K562 (cell line): ENCODE data around the gene PRRC2C. TPM values are rescaled to one million over a fixed set of nuclear protein-coding genes. Genes with fewer than 3 reads are reported as not detected.

Experiments
- CHAMP1 ChIP-seq: fragments of 450-650 bp; IDR thresholded peaks from 2 replicates; pipeline ENCODE4 v1.6.1; 2016; ENCODE audit warnings: mild to moderate bottlenecking
- NKRF ChIP-seq: fragments of 450-650 bp; IDR thresholded peaks from 2 replicates; pipeline ENCODE4 v1.6.1; 2016; ENCODE audit warnings: borderline replicate concordance
- SOX6 ChIP-seq: fragments of 450-650 bp; IDR thresholded peaks from 2 replicates; pipeline ENCODE4 v1.6.1; 2014; ENCODE audit warnings: mild to moderate bottlenecking
- TRIM25 ChIP-seq: fragments of 450-650 bp; IDR thresholded peaks from 2 replicates; pipeline ENCODE4 v1.7.0; 2016; ENCODE audit warnings: borderline replicate concordance
- TRIM28 ChIP-seq: fragments of 450-650 bp; IDR thresholded peaks from 2 replicates; pipeline ENCODE4 v1.6.1; 2017
- XRCC3 ChIP-seq: fragments of 450-650 bp; IDR thresholded peaks from 2 replicates; pipeline ENCODE4 v1.6.1; 2017; ENCODE audit warnings: mild to moderate bottlenecking, moderate library complexity
- ZBTB2 ChIP-seq: fragments of 450-650 bp; IDR thresholded peaks from 2 replicates; pipeline ENCODE4 v1.6.1; 2016; ENCODE audit warnings: antibody characterized with exemption
- ZNF175 ChIP-seq: fragments of 200-800 bp; sonication (Bioruptor generic); IDR thresholded peaks from 2 replicates; pipeline ENCODE4 v1.6.1; 2016; ENCODE audit warnings: low read depth, mild to moderate bottlenecking, missing genetic modification characterization, missing compliant biosample characterization
- ZNF318 ChIP-seq, 2 experiments: fragments of 450-650 bp; IDR thresholded peaks; 2 replicates each; pipeline ENCODE4 v1.6.1; 2016; ENCODE audit warnings: mild to moderate bottlenecking in 2 of 2, borderline replicate concordance in 1 of 2, low read depth in 1 of 2, moderate library complexity in 1 of 2
- ZNF766 ChIP-seq: fragments of 200-800 bp; sonication (Bioruptor generic); conservative IDR thresholded peaks from 2 replicates; pipeline ENCODE4 v1.6.1; 2016; ENCODE audit warnings: missing genetic modification characterization, missing compliant biosample characterization
- polyA plus RNA-seq, 8 experiments: library from polyadenylated mRNA; depleted of rRNA in 4 of 8; stranded (reverse) in 5 of 8; unstranded in 3 of 8; fragments of >200 nt; fragmentation: Nextera tagmentation in 2 of 8; fragmentation: Illumina TruSeq in 1 of 8; extraction: Ambion mirVana in 2 of 8; extraction: Trizol in 1 of 8; gene quantifications; 2 replicates each; pipeline versions ENCODE4 v1.2.1 to v1.2.3, GENCODE V29; 2011 to 2014; ENCODE audit warnings: inconsistent platforms in 1 of 8, missing spikeins in 1 of 8
- total RNA-seq, 7 experiments: library from RNA; depleted of rRNA in 6 of 7; stranded (reverse); fragments of >200 nt in 6 of 7; fragmentation: Illumina TruSeq in 2 of 7; extraction: Trizol in 2 of 7; gene quantifications; 2 replicates each; pipeline versions ENCODE4 v1.2.1 to v1.2.3, GENCODE V29; 2011 to 2021; ENCODE audit warnings: low replicate concordance in 1 of 7

PRRC2C gene
- total and polyA plus RNA-seq, 9 of the 15 experiments (the other 6 are each of a cell fraction or from before 2014, with no cell fraction given): 61.9 to 237 (median 105) TPM

- TF ChIP-seq TRIM25 (no peak; the same call in 1 of the 2 replicates), SOX6 (peak; percentile 78), ZNF318 (IDR thresholded peaks at IDR 0.05; ENCODE audit: borderline replicate concordance in 1 of 2, low read depth in 1 of 2) (no peak; a peak in 1 of 4 replicates), ZNF766 (CRISPR knock-in tag) (peak; percentile 27; the same call in 1 of the 2 replicates), TRIM28 (0 out of 2 replicates have a peak, but pooled peaks have one; percentile 21), NKRF (peak; percentile 86; the same call in 1 of the 2 replicates), ZBTB2 (peak; percentile 99), XRCC3 (no peak), CHAMP1 (peak; percentile 58; the same call in 1 of the 2 replicates), ZNF175 (CRISPR knock-in tag) (no peak)
These were observed at the start of gene PRRC2C (continued) for GRCh38 chr1:171485375-171486047.
